Suppressor macrophage treated with lipopolysaccharide for 4 hours (primary cell): ENCODE measurements around the gene KLK5.
"Not testable (repeated sequence)": the region's sequence is repeated elsewhere in the genome, so short reads cannot be mapped to it uniquely, and the experiment has no call there.

Experiments
- DNase-seq: peaks from one replicate; pipeline ENCODE4 v3.0.0-alpha.2; 2020

Gene KLK5

GRCh38 chr19:50952910-50953309 lies at the start of gene KLK5:
Gene KLK5 (minus strand): TSS chr19:50953038. CDS start chr19:50952657, 381 bp downstream.
- DNase-seq = no peak

- no peak for DNase-seq
Observed at GRCh38 chr19:51002089-51002532, 49.3 kb upstream of the KLK5 start.

GRCh38 chr19:51001515-51001914 lies 48.7 kb upstream of the KLK5 start, which contains the start of gene KLK8:
Gene KLK8 (minus strand): TSS chr19:51001604. CDS start chr19:51001167, 437 bp downstream.
- no peak for DNase-seq

GRCh38 chr19:51000981-51001380 lies 48.1 kb upstream of the KLK5 start:
- no peak for DNase-seq

GRCh38 chr19:51000426-51000825 lies 47.6 kb upstream of the KLK5 start:
- DNase-seq = no peak

- DNase-seq = no peak
Observed at GRCh38 chr19:50998686-50999085, 45.8 kb upstream of the KLK5 start.

- DNase-seq = no peak
Observed at GRCh38 chr19:50998061-50998460, 45.2 kb upstream of the KLK5 start.

- no peak for DNase-seq
Observed at GRCh38 chr19:50994129-50994528, 41.3 kb upstream of the KLK5 start.

GRCh38 chr19:50992666-50993035 lies 39.8 kb upstream of the KLK5 start:
- DNase-seq = no peak

GRCh38 chr19:50984416-50984815 lies 31.6 kb upstream of the KLK5 start:
- DNase-seq = not testable (repeated sequence)

GRCh38 chr19:50983625-50984292 lies 30.9 kb upstream of the KLK5 start, which contains the start of gene KLK7:
Gene KLK7 (minus strand): TSS chr19:50983917. CDS start chr19:50982399, 1,518 bp downstream.
- DNase-seq = no peak

- no peak for DNase-seq
Observed at GRCh38 chr19:50982186-50982585, 29.3 kb upstream of the KLK5 start.

GRCh38 chr19:50981587-50982146 lies 28.8 kb upstream of the KLK5 start:
- no peak for DNase-seq

GRCh38 chr19:50980208-50980607 lies 27.4 kb upstream of the KLK5 start:
- no peak for DNase-seq

- DNase-seq = no peak
Observed at GRCh38 chr19:50979758-50980157, 26.9 kb upstream of the KLK5 start.

GRCh38 chr19:50978772-50979390 lies 26.0 kb upstream of the KLK5 start:
- no peak for DNase-seq

- DNase-seq = no peak
Observed at GRCh38 chr19:50977626-50978025, 24.8 kb upstream of the KLK5 start.

- no peak for DNase-seq
Observed at GRCh38 chr19:50975766-50976165, 22.9 kb upstream of the KLK5 start.

GRCh38 chr19:50974702-50975556 lies 22.1 kb upstream of the KLK5 start:
- no peak for DNase-seq

- no peak for DNase-seq
Observed at GRCh38 chr19:50972795-50973376, 20.0 kb upstream of the KLK5 start.

- DNase-seq = not testable (repeated sequence)
Observed at GRCh38 chr19:50969810-50970209, 17.0 kb upstream of the KLK5 start.

GRCh38 chr19:50969413-50969760 lies 16.5 kb upstream of the KLK5 start, which contains the start of gene KLK6:
Gene KLK6 (minus strand): TSS chr19:50969591. CDS start chr19:50968104, 1,487 bp downstream.
- DNase-seq = no peak
